Activated naive CD4-positive, alpha-beta T cell treated with anti-CD3 and anti-CD28 coated beads, Interleukin-2, amount 50 U/mL, for 72 hours (primary cell): ENCODE data around the gene DNM3. TPM values are rescaled to one million over a fixed set of nuclear protein-coding genes. Genes with fewer than 3 reads are reported as not detected.

ENCODE experiments used
- ATAC-seq, 2 donors: fragments of 150-1000 bp; cut with Tn5 transposase; 2 replicates each; pipeline ENCODE4 v1.10.0; 2021; ENCODE audit warnings: mild to moderate bottlenecking in 2 of 2, moderate library complexity in 2 of 2
- DNase-seq, 2 donors: peaks; one replicate each; pipeline ENCODE4 v3.0.0; 2021 to 2022; ENCODE audit warnings: low spot score in 2 of 2
- H3K27ac Mint-ChIP-seq, 2 donors: one replicate each; pipeline ENCODE4 v1.8.0; 2022; ENCODE audit warnings: mild to moderate bottlenecking in 2 of 2, mixed read lengths in 2 of 2
- H3K36me3 Mint-ChIP-seq, 2 donors: one replicate each; pipeline ENCODE4 v1.8.0; 2022; ENCODE audit warnings: mixed read lengths in 2 of 2
- H3K9me3 Mint-ChIP-seq, 2 donors: one replicate each; pipeline ENCODE4 v1.8.0; 2022; ENCODE audit warnings: mixed read lengths in 2 of 2
- total RNA-seq, 2 donors: library from RNA; stranded (reverse); gene quantifications; one replicate each; pipeline ENCODE4 v1.2.3, GENCODE V29; 2022

Gene DNM3
- total RNA-seq, 2 donors from 2014 or later: 2.6 to 4.5 TPM

- ATAC-seq: no peak
- H3K36me3 Mint-ChIP-seq: peaks cover 8 to 18% of the 10 kb centered on the region in 2 donors
- peaks cover 15 to 16% of the 10 kb centered on the region in 2 donors for H3K9me3 Mint-ChIP-seq
- DNase-seq: no peak
- no peak overlapping the region for H3K27ac Mint-ChIP-seq
Observed at GRCh38 chr1:172342584-172343239, 501.4 kb downstream of the DNM3 start.

GRCh38 chr1:172343240-172344160 lies 502.2 kb downstream of the DNM3 start:
- no peak for DNase-seq
- Mint-ChIP-seq H3K9me3 (peaks cover 16 to 22% of the 10 kb centered on the region in 2 donors), H3K27ac (no peak overlapping the region), H3K36me3 (peaks cover 8 to 18% of the 10 kb centered on the region in 2 donors)
- ATAC-seq: peak in 1 of 2 donors; percentile 39

GRCh38 chr1:172344444-172344843 lies 503.1 kb downstream of the DNM3 start:
- Mint-ChIP-seq H3K27ac (no peak overlapping the region), H3K36me3 (peaks cover 8 to 18% of the 10 kb centered on the region in 2 donors), H3K9me3 (peaks cover 16 to 21% of the 10 kb centered on the region in 2 donors)
- DNase-seq (no peak), ATAC-seq (no peak)

- ATAC-seq (no peak), DNase-seq (no peak)
- H3K27ac Mint-ChIP-seq: no peak overlapping the region
- peaks cover 11 to 15% of the 10 kb centered on the region in 2 donors for H3K9me3 Mint-ChIP-seq
- H3K36me3 Mint-ChIP-seq: peaks cover 8 to 18% of the 10 kb centered on the region in 2 donors
Observed at GRCh38 chr1:172345077-172345476, 503.8 kb downstream of the DNM3 start.

GRCh38 chr1:172347416-172347815 lies 506.1 kb downstream of the DNM3 start:
- Mint-ChIP-seq H3K27ac (no peak overlapping the region), H3K36me3 (peaks cover 8 to 18% of the 10 kb centered on the region in 2 donors), H3K9me3 (peaks cover 11 to 14% of the 10 kb centered on the region in 2 donors)
- DNase-seq (no peak), ATAC-seq (no peak)

- Mint-ChIP-seq H3K27ac (no peak overlapping the region), H3K36me3 (peaks cover 8 to 18% of the 10 kb centered on the region in 2 donors), H3K9me3 (peaks cover 11 to 18% of the 10 kb centered on the region in 2 donors)
- ATAC-seq: no peak
- no peak for DNase-seq
Observed at GRCh38 chr1:172350856-172351255, 509.6 kb downstream of the DNM3 start.

GRCh38 chr1:172351346-172351745 lies 510.0 kb downstream of the DNM3 start:
- DNase-seq (no peak), ATAC-seq (no peak)
- H3K27ac Mint-ChIP-seq: no peak overlapping the region
- peaks cover 8 to 13% of the 10 kb centered on the region in 2 donors for H3K36me3 Mint-ChIP-seq
- peaks cover 8 to 13% of the 10 kb centered on the region in 2 donors for H3K9me3 Mint-ChIP-seq

GRCh38 chr1:172351754-172352161 lies 510.5 kb downstream of the DNM3 start:
- Mint-ChIP-seq H3K36me3 (peaks cover 8 to 9% of the 10 kb centered on the region in 2 donors), H3K9me3 (peaks cover 7 to 10% of the 10 kb centered on the region in 2 donors), H3K27ac (no peak overlapping the region)
- DNase-seq (no peak), ATAC-seq (no peak)

GRCh38 chr1:172352435-172352834 lies 511.1 kb downstream of the DNM3 start:
- Mint-ChIP-seq H3K27ac (no peak overlapping the region), H3K9me3 (peaks cover 2 to 10% of the 10 kb centered on the region in 2 donors), H3K36me3 (peaks cover 2% of the 10 kb centered on the region in 2 donors)
- no peak for DNase-seq
- ATAC-seq: peak; percentile 77 to 90

GRCh38 chr1:172354291-172355274 lies 513.3 kb downstream of the DNM3 start:
- ATAC-seq (no peak), DNase-seq (no peak)
- Mint-ChIP-seq H3K9me3 (peaks cover 0 to 4% of the 10 kb centered on the region in 2 donors), H3K36me3 (no peaks in the 10 kb centered on the region), H3K27ac (no peak overlapping the region)

- Mint-ChIP-seq H3K27ac (peak overlapping the region in 1 of 2 donors; percentile 4), H3K36me3 (no peaks in the 10 kb centered on the region), H3K9me3 (peaks cover 0 to 4% of the 10 kb centered on the region in 2 donors)
- ATAC-seq (no peak), DNase-seq (no peak)
Observed at GRCh38 chr1:172356620-172357019, 515.3 kb downstream of the DNM3 start.

GRCh38 chr1:172357753-172358385 lies 516.6 kb downstream of the DNM3 start:
- no peaks in the 10 kb centered on the region for H3K36me3 Mint-ChIP-seq
- H3K27ac Mint-ChIP-seq: peak overlapping the region; percentile 16 to 90
- H3K9me3 Mint-ChIP-seq: peaks cover 0 to 4% of the 10 kb centered on the region in 2 donors
- DNase-seq: no peak
- ATAC-seq: peak in 1 of 2 donors; percentile 6

GRCh38 chr1:172359491-172359999 lies 518.2 kb downstream of the DNM3 start:
- DNase-seq (no peak), ATAC-seq (no peak)
- Mint-ChIP-seq H3K9me3 (no peaks in the 10 kb centered on the region), H3K27ac (peak overlapping the region in 1 of 2 donors; percentile 90), H3K36me3 (no peaks in the 10 kb centered on the region)

GRCh38 chr1:172360511-172360910 lies 519.2 kb downstream of the DNM3 start:
- no peaks in the 10 kb centered on the region for H3K36me3 Mint-ChIP-seq
- no peaks in the 10 kb centered on the region for H3K9me3 Mint-ChIP-seq
- DNase-seq: no peak
- ATAC-seq: no peak
- H3K27ac Mint-ChIP-seq: no peak overlapping the region

GRCh38 chr1:172360985-172361384 lies 519.7 kb downstream of the DNM3 start:
- Mint-ChIP-seq H3K27ac (no peak overlapping the region), H3K9me3 (no peaks in the 10 kb centered on the region), H3K36me3 (no peaks in the 10 kb centered on the region)
- DNase-seq (no peak), ATAC-seq (no peak)

GRCh38 chr1:172363852-172364251 lies 522.6 kb downstream of the DNM3 start:
- Mint-ChIP-seq H3K9me3 (peaks cover 7 to 16% of the 10 kb centered on the region in 2 donors), H3K36me3 (peaks cover 19 to 24% of the 10 kb centered on the region in 2 donors), H3K27ac (no peak overlapping the region)
- ATAC-seq: no peak
- no peak for DNase-seq
